ENCODE data around the gene SLC35F3.

- no peak for TF ChIP-seq POLR2A (IDR thresholded peaks at IDR 0.05)
- TF ChIP-seq, protein P1, sequence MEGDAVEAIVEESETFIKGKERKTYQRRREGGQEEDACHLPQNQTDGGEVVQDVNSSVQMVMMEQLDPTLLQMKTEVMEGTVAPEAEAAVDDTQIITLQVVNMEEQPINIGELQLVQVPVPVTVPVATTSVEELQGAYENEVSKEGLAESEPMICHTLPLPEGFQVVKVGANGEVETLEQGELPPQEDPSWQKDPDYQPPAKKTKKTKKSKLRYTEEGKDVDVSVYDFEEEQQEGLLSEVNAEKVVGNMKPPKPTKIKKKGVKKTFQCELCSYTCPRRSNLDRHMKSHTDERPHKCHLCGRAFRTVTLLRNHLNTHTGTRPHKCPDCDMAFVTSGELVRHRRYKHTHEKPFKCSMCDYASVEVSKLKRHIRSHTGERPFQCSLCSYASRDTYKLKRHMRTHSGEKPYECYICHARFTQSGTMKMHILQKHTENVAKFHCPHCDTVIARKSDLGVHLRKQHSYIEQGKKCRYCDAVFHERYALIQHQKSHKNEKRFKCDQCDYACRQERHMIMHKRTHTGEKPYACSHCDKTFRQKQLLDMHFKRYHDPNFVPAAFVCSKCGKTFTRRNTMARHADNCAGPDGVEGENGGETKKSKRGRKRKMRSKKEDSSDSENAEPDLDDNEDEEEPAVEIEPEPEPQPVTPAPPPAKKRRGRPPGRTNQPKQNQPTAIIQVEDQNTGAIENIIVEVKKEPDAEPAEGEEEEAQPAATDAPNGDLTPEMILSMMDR (IDR thresholded peaks at IDR 0.05), result no peak
Observed at GRCh38 chr1:234123867-234124266, 219.4 kb downstream of the SLC35F3 start.
